GM18867 (cell line): ENCODE measurements around the gene LGALS3BP.
A peak's percentile ranks its signal among the peaks of the same experiment; 100 is the strongest.

Source experiments
- ATAC-seq: cut with Tn5 transposase; IDR thresholded peaks from one replicate; pipeline ENCODE4 v1.9.1; 2021; ENCODE audit warnings: mild to moderate bottlenecking, moderate library complexity; ENCODE audit not compliant: unreplicated experiment

Gene LGALS3BP

DNA sequence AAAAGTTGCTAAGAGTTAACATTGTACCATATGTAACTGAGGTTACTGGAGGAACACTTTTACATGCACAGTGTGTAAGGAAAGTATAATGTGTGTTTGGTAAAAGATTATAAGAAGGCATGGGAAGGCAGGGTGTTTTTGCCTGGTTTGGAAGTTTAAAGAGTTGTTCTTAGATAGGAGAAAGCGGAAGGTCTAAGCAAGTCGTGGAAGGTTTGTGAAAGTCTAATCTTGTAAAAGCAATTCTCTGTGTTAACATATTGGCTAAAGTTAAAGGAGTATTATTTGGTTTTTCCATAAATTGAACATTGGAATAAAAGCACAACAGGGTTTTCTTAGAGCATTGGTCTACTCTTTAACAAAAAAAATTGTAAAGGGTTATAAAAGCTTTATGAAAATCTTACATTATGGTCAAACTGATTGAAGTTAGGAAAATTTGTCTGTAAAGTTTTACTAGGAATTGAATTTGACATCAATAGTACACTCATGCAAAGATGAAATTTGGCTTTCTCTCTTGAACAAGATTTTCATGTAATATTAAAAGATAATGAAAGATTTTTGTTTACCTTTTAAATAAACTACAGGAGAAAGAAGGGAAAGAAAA lies 34.5 kb upstream of the LGALS3BP start:
- no peak for ATAC-seq

DNA sequence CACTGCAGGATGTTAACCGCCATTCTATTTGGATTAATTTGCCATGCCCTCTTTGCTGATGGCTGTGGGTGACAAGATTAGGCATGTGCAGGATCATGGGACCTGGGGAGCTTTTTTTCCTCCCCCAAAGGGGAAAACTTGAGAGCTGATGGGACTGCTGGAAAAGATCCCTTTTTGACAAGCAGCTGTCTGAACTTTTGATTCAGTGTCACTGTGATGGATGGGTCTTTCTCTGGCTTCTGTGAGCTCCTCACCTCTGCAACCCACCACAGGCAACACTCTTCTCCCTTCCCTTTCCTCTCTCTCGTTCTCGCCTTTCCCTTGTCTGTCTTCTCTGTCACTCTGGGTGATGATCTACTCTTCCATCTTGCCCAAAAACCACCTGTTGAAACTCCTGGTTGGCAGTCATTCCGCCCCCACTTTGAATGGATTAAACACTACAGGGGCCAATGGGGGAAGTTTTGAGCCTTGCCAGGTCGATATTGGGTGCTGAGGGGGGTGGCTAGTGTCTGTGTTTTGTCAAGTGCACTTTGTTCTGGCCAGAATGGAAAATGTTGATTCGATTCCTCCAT lies 32.9 kb upstream of the LGALS3BP start:
- no peak for ATAC-seq

DNA sequence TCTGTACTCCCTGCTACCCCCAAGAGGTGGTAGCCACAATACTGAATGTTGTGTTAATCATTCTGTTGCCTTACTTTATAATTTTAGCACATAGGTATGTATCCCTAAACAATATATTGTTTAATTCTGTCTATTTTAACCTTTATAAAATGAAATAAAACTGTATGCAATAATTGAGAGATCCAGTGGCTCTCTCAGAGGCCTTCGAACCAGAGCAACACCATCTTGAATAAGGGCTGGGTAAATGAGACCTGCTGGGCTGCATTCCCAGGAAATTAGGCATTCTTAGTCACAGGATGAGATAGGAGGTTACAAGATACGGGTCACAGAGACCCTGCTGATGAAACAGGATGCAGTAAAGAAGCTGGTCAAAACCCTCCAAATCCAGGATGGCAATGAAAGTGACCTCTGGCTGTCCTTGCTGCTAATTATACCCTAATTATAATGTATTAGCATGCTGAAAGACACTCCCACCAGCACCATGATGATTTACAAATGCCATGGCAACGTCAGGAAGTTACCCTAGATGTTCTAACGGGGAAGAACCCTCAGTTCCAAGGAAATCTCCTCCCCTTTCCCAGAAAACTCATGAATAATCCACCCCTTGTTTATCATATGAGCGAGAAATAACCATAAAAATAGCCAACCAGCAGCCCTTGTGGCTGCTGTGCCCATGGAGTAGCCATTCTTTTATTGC lies 31.9 kb upstream of the LGALS3BP start:
- ATAC-seq = no peak

DNA sequence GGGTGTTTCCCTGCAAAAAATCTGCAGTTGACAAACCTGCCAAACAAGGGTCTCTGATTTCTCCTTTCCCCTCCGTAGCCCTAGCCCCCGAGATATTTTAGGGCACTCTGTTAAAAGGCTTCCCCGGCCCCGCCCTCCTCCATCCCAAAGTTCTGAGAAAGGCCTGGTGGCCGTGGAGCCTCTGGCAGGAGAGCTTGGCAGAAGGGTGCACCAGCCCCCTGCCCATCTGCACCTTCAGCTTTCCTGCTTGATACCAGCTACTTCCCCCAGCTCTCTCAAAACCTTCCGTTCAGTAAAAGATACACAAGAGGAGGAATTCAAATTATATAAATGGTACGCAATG lies 30.6 kb upstream of the LGALS3BP start:
- ATAC-seq = no peak

DNA sequence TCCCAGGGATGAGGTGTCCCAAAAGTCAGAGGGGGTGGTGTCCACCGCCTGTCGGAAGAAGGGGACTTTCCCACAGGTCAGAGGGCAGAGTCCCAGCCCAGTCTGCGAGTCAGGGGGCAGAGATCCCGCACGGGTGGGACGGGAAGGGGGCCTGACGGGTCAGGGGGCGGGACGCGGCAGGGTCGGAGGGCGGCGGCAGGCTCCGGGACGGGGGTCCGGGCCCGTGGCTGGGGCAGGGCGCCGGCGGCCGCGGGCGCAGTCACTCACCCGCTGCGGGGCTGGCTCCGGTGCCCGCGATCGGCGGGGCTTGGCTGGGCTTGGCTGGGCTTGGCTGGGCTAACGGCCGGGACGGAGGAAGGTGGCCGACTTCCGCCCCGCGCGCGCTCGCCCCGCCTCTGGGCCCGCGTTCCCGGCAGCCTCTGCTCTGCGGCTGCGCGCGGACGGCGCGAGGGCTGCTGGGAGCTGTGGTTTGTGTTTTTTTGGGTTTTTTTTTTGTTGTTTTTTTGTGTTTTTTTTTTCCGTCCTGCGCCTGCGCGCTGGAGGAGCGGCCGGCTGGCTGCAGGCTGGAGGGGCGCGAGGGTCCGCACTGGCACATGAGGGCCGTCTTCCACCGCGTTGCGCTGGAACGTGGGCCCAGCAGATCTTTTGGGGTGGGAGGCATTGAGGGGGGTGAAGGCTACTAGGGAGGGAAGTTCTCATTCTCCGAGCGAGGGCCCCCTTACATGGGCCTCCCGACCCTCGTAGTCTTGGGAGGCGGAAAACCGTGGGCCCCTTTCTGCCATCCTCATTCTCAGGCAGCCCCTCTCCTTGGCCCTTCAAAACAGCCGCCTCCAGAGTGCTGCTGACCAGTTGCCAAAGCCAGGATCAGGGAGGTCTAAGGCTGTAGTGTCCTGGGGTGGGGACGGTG lies 29.9 kb upstream of the LGALS3BP start, which contains the start of gene CANT1:
CANT1 (minus strand) TSS at position 368 of the 907 bp plus-strand sequence. CDS start 12,142 bp downstream, outside the sequence.
- peak; percentile 91 for ATAC-seq

DNA sequence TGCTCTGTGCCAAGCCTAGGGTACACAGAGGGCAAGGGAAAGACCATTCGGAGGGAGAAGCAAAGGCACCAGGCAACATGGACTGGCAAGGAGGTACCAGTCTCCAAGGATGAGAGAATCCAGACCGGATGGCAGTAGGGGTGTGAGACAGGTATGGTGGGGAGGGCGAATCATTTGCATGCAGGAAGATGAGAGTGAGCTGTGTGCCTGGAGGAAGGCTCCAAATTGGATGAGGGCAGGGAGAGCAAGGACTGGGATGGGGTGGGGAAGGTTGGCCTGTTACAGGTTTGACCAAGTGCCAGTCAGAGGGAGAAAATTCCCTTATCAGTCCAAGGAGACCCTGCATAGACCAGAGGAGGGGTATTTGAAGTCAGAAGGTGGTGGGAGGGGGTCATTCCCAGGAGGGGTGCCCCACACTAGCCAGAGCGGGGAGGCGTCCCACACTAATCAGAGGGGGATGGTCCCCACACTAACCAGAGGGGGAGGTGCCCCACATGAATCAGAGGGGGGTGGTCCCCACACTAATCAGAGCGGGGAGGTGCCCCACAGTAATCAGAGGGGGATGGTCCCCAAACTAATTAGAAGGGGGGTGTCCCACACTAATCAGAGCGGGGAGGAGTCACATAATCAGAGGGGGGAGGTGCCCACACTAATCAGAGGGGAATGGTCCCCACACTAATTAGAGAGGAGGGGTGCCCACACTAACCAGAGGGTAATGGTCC lies 29.1 kb upstream of the LGALS3BP start:
- no peak for ATAC-seq

DNA sequence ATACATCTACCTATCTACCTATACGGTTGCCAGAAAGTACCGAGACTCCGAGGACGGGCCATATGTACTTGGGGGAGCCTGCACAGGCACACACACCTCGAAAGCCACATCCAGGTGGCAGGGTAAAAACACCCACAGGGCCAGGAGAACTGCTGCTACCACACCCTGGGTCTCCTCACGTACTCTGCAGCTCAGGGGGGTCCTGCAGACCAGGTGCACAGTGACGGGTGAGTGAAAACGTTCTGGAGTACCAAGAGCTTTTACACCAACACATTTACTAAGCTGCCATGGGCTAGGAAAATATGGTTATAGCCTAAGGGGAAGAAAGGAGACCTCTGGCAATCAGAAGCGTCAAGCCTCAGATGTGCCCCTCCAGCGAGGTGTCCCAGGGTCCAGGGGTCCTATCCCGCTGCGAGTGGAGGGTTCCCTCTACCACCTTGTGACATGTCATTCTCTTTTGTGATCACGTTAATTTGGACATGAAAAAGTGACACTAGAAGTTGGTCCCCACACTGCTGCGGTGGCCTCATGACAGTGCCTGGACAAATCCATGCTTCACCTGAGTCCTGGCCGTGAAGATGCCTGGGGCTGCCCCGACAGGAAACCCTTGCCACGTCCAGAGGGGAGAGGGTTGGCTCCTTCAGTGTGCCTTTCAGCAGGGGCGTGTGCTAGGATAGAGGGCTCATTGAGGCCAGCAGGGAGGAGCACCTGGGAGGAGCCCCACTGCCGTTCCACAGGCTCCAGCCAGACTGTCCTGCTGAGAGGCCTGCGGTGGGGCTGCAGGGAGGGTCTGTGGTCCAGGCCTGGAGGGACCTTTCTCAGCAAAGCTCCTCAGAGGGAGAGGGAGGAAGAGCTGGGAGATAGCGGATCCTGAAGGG lies 28.0 kb upstream of the LGALS3BP start:
- no peak for ATAC-seq

DNA sequence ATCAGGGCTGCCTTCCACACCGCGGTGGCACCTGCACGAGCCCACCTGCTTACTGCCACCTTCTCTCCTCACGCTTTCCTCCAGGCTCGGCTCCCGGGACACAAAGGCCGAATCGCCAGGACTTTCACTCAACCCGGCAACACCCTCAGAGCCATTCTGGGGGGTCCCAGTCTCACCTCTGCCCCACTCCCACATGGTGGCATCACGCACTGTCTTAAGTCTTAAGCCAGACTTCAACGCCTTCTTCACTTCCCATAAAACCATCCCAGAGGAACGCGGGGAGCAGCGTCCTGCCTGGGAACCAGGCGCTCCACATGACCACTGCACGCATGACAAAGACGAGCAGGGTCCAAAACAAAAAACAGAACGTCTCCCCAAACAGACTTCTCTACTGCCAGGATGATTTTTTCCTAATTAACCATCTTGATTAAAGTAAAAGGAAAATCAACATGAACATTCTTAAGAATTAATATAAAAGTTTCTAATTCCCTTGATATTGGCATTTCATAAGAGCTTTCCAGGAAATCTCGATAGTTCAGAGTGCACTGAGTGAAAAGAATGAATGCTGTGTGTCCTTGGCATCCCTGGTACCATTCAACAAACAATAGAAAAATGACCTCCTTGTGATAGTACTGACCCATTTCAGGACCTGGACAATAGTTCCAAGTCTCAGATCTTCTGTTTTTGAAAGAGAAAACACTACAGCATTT lies 27.2 kb upstream of the LGALS3BP start:
- no peak for ATAC-seq

DNA sequence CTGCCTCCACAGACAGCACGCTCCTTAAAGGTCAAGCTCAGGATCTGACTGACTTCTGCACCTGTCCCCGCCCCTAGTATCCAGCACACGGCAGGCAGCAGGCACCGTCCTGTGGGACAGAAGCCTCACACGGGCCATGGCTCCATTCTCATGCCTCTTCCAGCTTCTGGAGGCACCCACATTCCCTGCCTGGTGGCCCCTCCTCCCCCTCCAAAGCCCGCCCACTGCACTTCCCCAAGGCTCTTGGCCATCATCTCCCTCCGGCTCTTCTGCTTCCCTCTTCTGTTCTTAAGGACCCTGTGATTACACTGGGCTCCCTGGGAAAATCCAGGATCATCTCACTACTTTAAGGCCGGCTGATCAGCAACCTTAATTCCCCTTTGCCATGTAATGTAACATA lies 26.3 kb upstream of the LGALS3BP start:
- no peak for ATAC-seq

DNA sequence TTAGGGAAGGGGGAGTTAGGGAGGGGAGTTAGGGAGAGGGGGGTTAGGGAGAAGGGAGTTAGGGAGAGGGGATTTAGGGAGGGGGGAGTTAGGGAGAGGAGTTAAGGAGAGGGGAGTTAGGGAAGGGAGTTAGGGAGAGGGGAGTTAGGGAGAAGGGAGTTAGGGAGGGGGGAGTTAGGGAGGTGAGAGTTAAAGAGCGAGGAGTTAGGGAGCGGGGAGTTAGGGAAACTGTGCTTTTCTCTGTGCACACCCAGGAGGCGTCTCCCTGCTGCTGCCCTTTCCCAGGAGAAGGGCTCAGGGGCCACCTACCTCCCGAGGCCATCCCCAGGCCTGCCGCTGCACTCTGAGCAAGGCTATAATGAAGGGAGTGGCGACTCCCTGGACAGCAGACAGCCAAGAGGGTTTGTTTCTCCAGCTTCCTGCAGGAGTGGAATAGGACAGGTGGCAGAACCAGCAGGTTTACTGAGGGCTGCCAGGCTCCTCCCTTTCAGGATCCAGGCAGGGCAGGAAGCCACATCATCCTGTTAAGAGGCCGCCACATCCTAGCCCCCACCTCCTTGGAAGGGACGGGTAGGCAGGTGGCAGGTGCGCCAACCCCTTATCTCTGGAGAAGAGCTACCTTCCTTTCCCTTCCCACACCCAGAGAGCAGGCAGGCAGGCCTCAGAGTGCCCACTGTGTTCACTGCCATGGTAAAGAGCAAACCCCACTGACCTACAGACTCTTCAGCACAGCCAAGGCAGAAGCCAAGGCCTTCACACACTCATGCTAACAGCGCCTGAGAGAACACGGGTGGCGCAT lies 25.5 kb upstream of the LGALS3BP start:
- ATAC-seq = no peak

DNA sequence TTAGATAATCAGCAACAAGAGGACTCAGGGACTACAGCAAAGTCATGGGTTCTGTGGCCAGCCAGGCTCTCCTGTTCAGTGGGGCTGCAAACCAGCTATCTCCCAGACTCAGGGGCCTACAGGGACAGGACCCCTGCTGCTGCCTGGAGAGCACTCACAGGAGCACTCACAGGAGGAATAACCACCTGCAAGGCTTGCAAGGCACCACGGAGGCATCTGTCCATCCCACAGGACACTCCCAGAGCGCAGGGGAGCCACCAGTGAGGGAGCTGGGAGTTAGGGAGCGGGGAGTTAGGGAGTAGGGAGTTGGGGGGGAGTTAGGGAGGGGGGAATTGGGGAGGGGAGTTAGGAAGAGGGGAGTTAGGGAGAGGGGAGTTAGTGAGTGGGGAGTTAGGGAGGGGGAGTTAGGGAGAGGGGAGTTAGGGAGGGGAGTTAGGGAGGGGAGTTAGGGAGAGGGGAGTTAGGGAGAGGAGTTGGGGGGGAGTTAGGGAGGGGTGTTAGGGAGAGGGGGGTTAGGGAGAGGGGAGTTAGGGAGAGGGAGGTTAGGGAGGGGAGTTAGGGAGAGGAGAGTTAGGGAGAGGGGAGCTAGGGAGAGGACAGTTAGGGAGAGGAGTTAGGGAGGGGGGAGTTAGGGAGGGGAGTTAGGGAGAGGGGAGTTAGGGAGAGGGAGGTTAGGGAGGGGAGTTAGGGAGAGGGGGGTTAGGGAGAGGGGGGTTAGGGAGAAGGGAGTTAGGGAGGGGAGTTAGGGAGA lies 24.1 kb upstream of the LGALS3BP start:
- no peak for ATAC-seq

DNA sequence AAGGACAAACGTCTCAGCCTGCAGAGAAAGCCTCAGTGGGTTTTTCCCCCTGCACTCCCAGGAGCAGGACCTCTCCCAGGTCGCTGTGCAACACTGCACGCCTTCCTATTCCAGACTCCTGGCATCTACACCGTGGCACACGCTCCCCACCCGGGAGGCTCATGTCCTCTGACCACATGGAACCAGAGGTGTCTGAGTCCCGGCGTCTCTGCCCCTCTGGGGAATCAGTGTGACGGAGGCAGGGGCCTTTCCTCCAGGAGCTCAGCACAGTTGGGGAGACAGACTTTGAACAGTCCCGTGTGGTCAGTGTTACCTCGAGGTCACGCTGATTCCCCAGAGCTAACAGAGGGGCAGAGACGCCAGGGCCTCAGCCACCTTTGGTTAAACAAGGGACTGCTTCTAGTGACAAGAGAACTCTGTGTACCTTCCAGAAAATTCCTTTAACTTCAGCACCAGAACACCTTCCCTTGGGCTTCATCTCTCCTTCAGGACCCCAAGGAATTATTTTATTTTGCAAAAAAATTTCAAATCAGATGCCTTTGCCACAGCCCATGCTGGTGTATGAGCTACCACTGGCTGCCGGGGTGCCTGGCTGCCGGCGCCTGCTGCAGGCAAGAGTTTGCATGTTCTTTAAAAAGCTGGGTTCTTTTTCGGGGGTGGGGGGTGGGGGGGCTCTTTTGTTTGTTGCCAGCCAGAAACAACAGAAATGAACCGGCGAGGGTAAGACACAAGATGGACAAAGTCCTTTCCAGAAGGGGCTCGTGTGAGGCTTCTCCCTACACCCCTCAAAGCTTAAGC lies 23.3 kb upstream of the LGALS3BP start:
- ATAC-seq = no peak

DNA sequence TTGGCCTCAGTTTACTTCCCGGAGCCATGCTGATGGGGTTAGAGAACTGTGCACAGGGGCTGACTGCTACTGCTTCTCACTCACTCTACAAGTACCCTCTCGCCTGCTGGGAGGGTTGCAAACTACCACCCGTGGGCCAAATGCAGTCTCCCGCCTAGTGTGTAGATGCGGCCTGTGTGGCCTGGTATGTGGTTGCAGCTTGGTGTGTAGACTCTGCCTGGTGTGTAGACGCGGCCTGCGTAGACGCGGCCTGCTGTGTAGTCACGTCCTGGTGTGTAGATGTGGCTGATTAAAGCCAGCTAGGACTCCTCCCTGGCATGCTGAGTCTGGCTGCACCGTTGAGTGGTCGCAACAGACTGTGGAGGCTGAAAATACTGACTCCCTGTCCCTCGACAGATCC lies 22.6 kb upstream of the LGALS3BP start:
- ATAC-seq = no peak

DNA sequence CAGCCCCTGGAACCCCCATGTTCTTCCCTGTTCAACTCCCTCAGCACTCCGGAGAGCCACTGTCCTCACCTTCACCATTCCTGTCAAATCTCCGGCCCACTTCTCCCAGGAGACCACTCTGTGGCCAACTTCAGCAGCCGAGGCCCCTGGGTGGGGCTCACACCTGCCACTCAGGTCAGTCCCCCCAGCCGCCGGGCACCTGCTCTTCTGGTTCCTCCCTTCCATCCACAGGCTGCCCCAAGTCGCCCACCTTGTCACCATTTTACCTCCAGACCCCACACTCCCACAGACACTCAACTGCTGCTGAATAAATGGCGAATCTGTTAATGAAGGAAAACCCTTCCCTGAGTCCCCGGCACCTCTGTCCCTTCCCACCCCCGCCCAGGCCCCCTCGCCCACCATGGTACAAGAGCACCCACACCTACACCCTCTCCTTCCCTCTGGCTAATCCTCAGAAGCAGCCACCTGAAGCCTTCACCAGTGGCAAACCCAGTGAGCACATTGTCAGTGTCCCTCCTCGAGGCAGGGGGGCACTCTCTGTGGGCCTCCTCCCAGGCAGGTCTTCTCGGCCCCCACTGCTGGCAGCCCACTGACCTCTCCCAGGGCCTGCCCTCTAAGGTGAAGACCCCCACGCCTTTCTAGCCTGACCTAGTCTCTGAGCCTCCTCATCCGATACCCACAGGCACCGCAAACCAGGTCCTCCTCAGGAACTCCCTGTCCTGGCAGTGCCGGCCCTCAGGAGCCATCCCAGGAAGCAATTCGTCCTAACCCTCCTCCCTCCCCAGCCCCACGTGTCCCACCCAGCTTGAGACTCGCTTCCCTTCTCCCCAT lies 21.7 kb upstream of the LGALS3BP start:
- ATAC-seq = no peak

DNA sequence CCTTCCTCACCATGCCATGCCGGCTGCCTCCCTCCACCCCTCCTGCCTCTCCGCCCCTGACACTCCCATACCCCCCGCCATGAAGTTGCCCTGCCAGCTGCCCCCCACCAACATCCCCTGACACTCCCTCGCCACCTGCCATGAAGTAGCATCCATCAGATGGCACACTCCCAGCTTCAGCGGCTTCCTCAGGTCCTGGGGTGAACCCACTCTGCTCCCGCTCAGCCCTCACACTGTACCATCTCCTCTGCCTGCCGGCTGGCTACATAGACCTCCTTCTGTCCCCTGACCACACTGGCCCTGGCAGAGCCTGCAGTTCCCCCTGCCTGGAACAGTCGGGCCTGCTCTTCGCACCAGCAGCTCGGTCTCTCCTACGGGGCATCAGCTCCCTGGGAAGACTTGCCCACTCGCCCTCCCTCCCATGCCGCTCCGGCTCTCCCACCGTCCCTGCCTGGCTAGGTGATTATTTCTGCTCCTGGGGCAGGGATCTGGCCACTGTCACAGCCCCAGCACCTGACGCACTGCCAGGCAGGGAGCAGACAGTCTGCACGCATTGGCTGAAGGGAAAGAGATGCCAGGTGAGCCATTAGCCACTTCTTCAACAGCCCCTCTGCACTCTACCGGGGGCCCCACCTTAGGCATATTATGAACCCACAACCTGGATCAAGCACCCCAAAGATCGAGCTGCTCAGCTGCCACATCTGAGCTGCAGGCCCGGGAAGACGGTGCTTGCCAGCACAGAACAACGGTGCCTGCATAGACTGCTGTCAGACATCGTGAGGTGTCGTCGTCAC lies 20.9 kb upstream of the LGALS3BP start:
- ATAC-seq = no peak
